GM12878 (cell line): ENCODE data around the gene SYT12. TPM values are rescaled to one million over a fixed set of nuclear protein-coding genes. Genes with fewer than 3 reads are reported as not detected.

ENCODE experiments used
- BCL3 ChIP-seq: IDR thresholded peaks from 2 replicates; pipeline ENCODE4 v1.6.1; 2011; ENCODE audit warnings: borderline replicate concordance, low read depth, mild to moderate bottlenecking, moderate library complexity, low read length; ENCODE audit not compliant: insufficient read depth, poor library complexity, severe bottlenecking
- DPF2 ChIP-seq: fragments of 450-650 bp; IDR thresholded peaks from 2 replicates; pipeline ENCODE4 v1.6.1; 2017; ENCODE audit warnings: mild to moderate bottlenecking
- FOXM1 ChIP-seq: IDR thresholded peaks from 2 replicates; pipeline ENCODE4 v1.6.1; 2012; ENCODE audit warnings: low read depth, mild to moderate bottlenecking, inconsistent platforms, low read length, moderate library complexity
- NBN ChIP-seq: fragments of 450-650 bp; IDR thresholded peaks from 2 replicates; pipeline ENCODE4 v1.6.1; 2016
- SIX5 ChIP-seq: IDR thresholded peaks from 2 replicates; pipeline ENCODE4 v1.6.1; 2011; ENCODE audit warnings: mild to moderate bottlenecking, low read depth, low read length, moderate library complexity; ENCODE audit not compliant: severe bottlenecking
- TARDBP ChIP-seq: IDR thresholded peaks from 2 replicates; pipeline ENCODE4 v1.6.1; 2016; ENCODE audit warnings: borderline replicate concordance
- TCF12 ChIP-seq: IDR thresholded peaks from 2 replicates; pipeline ENCODE4 v1.6.1; 2011; ENCODE audit warnings: low read depth, mild to moderate bottlenecking, low read length
- microRNA-seq: library from miRNA; unstranded; fragments of <30 nt; microRNA quantifications from one replicate; pipeline ENCODE4, GENCODE V29; 2018
- polyA plus RNA-seq, 11 experiments: library from polyadenylated mRNA; depleted of rRNA in 4 of 11; unstranded in 6 of 11; stranded (reverse) in 5 of 11; fragments of >200 nt; fragmentation: Nextera tagmentation in 4 of 11; fragmentation: Illumina TruSeq in 1 of 11; extraction: Ambion mirVana in 4 of 11; extraction: Trizol in 1 of 11; gene quantifications; 1 replicate in 1 of 11; 2 replicates in 10 of 11; pipeline versions ENCODE4 v1.2.1 to v1.2.3, GENCODE V29; 2011 to 2016; ENCODE audit warnings: inconsistent platforms in 2 of 11, missing spikeins in 2 of 11, low read depth in 1 of 11
- total RNA-seq, 4 experiments: library from RNA; depleted of rRNA in 3 of 4; stranded (reverse); fragments of >200 nt in 3 of 4; fragmentation: Illumina TruSeq in 1 of 4; extraction: Trizol in 1 of 4; gene quantifications; 2 replicates each; pipeline versions ENCODE4 v1.2.1 to v1.2.3, GENCODE V29; 2013 to 2021

The SYT12 gene
- total and polyA plus RNA-seq, 10 of the 15 experiments (the other 5 are each of a cell fraction or from before 2014, with no cell fraction given): 0.02 to 2.3 (median 0.84) TPM; not detected in 1

DNA sequence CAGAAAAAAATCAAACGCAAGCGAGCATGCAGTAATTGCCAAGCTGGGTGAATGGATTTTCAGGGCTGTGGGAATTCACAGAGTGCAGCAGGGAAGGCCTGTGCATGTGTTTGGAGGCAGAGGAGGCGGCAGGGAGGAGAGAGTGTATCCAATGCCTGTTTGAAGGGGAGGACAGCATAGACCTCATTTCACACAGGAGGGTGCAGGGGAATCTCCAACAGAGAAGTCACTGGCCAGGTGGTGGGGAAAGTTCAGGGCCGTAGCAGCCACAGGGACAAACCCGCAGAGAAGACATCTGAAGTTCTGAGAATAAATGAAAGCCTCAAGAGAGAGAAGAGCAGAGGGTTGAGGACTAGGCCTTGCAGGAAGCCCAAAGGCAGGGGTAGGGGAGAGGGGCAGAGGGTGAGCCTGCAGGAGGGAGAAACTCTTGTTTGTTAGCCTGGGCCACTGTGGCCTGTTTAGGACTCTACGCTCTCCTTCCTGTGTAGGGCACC lies 76.9 kb downstream of the SYT12 start (continued):
- TF ChIP-seq BCL3 (peak; percentile 16), TARDBP (no peak), DPF2 (0 out of 2 replicates have a peak, but pooled peaks have one; percentile 40), FOXM1 (peak; percentile 57; the same call in 1 of the 2 replicates), TCF12 (peak; percentile 69), SIX5 (no peak), NBN (0 out of 2 replicates have a peak, but pooled peaks have one; percentile 52)
- TF ChIP-seq, all 136 proteins: peak for 17

Small RNA genes lying within 50 kb of the gene (microRNA-seq; reads per million reads assigned to microRNA genes)
- gene MIR6860: not detected

Other genes with a start within 250 kb of the SYT12 start
- 30.6 and 32.9 TPM in 2 replicates for gene RCE1, start 179.7 kb upstream of the SYT12 start, total RNA-seq (2014; rRNA removed)
- gene RCE1, start 179.7 kb upstream of the SYT12 start, total RNA-seq (2014; rRNA removed; fragmentation: Illumina TruSeq; extraction: Trizol): 9.0 and 9.2 TPM in 2 replicates
- 18.6 and 21.8 TPM in 2 replicates for gene RCE1, start 179.7 kb upstream of the SYT12 start, total RNA-seq (2021)
- 5.1 and 10.9 TPM in 2 replicates for gene RCE1, start 179.7 kb upstream of the SYT12 start, polyA plus RNA-seq (2011; rRNA removed)
- gene RCE1, start 179.7 kb upstream of the SYT12 start, polyA plus RNA-seq (2014; fragmentation: Illumina TruSeq; extraction: Trizol): 4.0 and 8.3 TPM in 2 replicates
- gene RCE1, start 179.7 kb upstream of the SYT12 start, polyA plus RNA-seq (2014; fragmentation: Nextera tagmentation; extraction: Ambion mirVana): 1 to 10 TPM in 1 of 2 experiments, under 1 TPM in 1; 0.79 to 2.0 TPM
- 27.0 and 29.2 TPM in 2 replicates for gene RCE1, start 179.7 kb upstream of the SYT12 start, polyA plus RNA-seq (2014; rRNA removed)
- 10 to 100 TPM; 22.6 to 24.6 TPM for gene RCE1, start 179.7 kb upstream of the SYT12 start, polyA plus RNA-seq (2016; fragmentation: Nextera tagmentation; extraction: Ambion mirVana)
- gene LRFN4, start 166.1 kb upstream of the SYT12 start, total RNA-seq (2014; rRNA removed): 26.4 and 33.9 TPM in 2 replicates
- gene LRFN4, start 166.1 kb upstream of the SYT12 start, total RNA-seq (2014; rRNA removed; fragmentation: Illumina TruSeq; extraction: Trizol): 3.0 and 4.3 TPM in 2 replicates
- 39.2 and 43.8 TPM in 2 replicates for gene LRFN4, start 166.1 kb upstream of the SYT12 start, total RNA-seq (2021)
- 1.7 and 5.5 TPM in 2 replicates for gene LRFN4, start 166.1 kb upstream of the SYT12 start, polyA plus RNA-seq (2011; rRNA removed)
- 0.06 and 0.66 TPM in 2 replicates for gene LRFN4, start 166.1 kb upstream of the SYT12 start, polyA plus RNA-seq (2014; fragmentation: Illumina TruSeq; extraction: Trizol)
- gene LRFN4, start 166.1 kb upstream of the SYT12 start, polyA plus RNA-seq (2014; fragmentation: Nextera tagmentation; extraction: Ambion mirVana): under 1 TPM; 0.03 to 0.82 TPM
- gene LRFN4, start 166.1 kb upstream of the SYT12 start, polyA plus RNA-seq (2014; rRNA removed): 30.5 and 38.5 TPM in 2 replicates
- 1 to 10 TPM; 2.4 to 7.1 TPM for gene LRFN4, start 166.1 kb upstream of the SYT12 start, polyA plus RNA-seq (2016; fragmentation: Nextera tagmentation; extraction: Ambion mirVana)
- 3.8 and 4.7 TPM in 2 replicates for gene PC, start 64.8 kb upstream of the SYT12 start, total RNA-seq (2014; rRNA removed)
- 2.0 and 2.7 TPM in 2 replicates for gene PC, start 64.8 kb upstream of the SYT12 start, total RNA-seq (2014; rRNA removed; fragmentation: Illumina TruSeq; extraction: Trizol)
- gene PC, start 64.8 kb upstream of the SYT12 start, total RNA-seq (2021): 9.6 and 9.7 TPM in 2 replicates
- 0.22 TPM in 1 of 2 replicates, not detected in the other for gene PC, start 64.8 kb upstream of the SYT12 start, polyA plus RNA-seq (2011; rRNA removed)
- 0.46 and 4.2 TPM in 2 replicates for gene PC, start 64.8 kb upstream of the SYT12 start, polyA plus RNA-seq (2014; fragmentation: Illumina TruSeq; extraction: Trizol)
- gene PC, start 64.8 kb upstream of the SYT12 start, polyA plus RNA-seq (2014; fragmentation: Nextera tagmentation; extraction: Ambion mirVana): under 1 TPM; 0.26 to 0.79 TPM
- 4.7 and 5.0 TPM in 2 replicates for gene PC, start 64.8 kb upstream of the SYT12 start, polyA plus RNA-seq (2014; rRNA removed)
- gene PC, start 64.8 kb upstream of the SYT12 start, polyA plus RNA-seq (2016; fragmentation: Nextera tagmentation; extraction: Ambion mirVana): 10 to 100 TPM in 1 of 2 experiments, 1 to 10 TPM in 1; 9.5 to 10.3 TPM
- not detected in 2 replicates for gene C11orf86, start 47.8 kb upstream of the SYT12 start, total RNA-seq (2014; rRNA removed)
- not detected in 2 replicates for gene C11orf86, start 47.8 kb upstream of the SYT12 start, total RNA-seq (2014; rRNA removed; fragmentation: Illumina TruSeq; extraction: Trizol)
- not detected in 2 replicates for gene C11orf86, start 47.8 kb upstream of the SYT12 start, total RNA-seq (2021)
- gene C11orf86, start 47.8 kb upstream of the SYT12 start, polyA plus RNA-seq (2011; rRNA removed): not detected in 2 replicates
- gene C11orf86, start 47.8 kb upstream of the SYT12 start, polyA plus RNA-seq (2014; fragmentation: Illumina TruSeq; extraction: Trizol): not detected in 2 replicates
- not detected for gene C11orf86, start 47.8 kb upstream of the SYT12 start, polyA plus RNA-seq (2014; fragmentation: Nextera tagmentation; extraction: Ambion mirVana)
- not detected in 2 replicates for gene C11orf86, start 47.8 kb upstream of the SYT12 start, polyA plus RNA-seq (2014; rRNA removed)
- not detected for gene C11orf86, start 47.8 kb upstream of the SYT12 start, polyA plus RNA-seq (2016; fragmentation: Nextera tagmentation; extraction: Ambion mirVana)
- gene RHOD, start 33.7 kb downstream of the SYT12 start, total RNA-seq (2014; rRNA removed): 2.1 and 2.7 TPM in 2 replicates
- 0.72 and 0.83 TPM in 2 replicates for gene RHOD, start 33.7 kb downstream of the SYT12 start, total RNA-seq (2014; rRNA removed; fragmentation: Illumina TruSeq; extraction: Trizol)
- gene RHOD, start 33.7 kb downstream of the SYT12 start, total RNA-seq (2021): 2.2 and 2.6 TPM in 2 replicates
- 0.12 TPM in 1 of 2 replicates, not detected in the other for gene RHOD, start 33.7 kb downstream of the SYT12 start, polyA plus RNA-seq (2011; rRNA removed)
- 0.17 and 0.84 TPM in 2 replicates for gene RHOD, start 33.7 kb downstream of the SYT12 start, polyA plus RNA-seq (2014; fragmentation: Illumina TruSeq; extraction: Trizol)
- under 1 TPM in 1 of 2 experiments, not detected in 1; 0.15 TPM for gene RHOD, start 33.7 kb downstream of the SYT12 start, polyA plus RNA-seq (2014; fragmentation: Nextera tagmentation; extraction: Ambion mirVana)
- 2.6 and 3.7 TPM in 2 replicates for gene RHOD, start 33.7 kb downstream of the SYT12 start, polyA plus RNA-seq (2014; rRNA removed)
- 1 to 10 TPM; 1.9 to 2.0 TPM for gene RHOD, start 33.7 kb downstream of the SYT12 start, polyA plus RNA-seq (2016; fragmentation: Nextera tagmentation; extraction: Ambion mirVana)
- gene KDM2A, start 96.1 kb downstream of the SYT12 start, total RNA-seq (2014; rRNA removed): 32.5 and 41.1 TPM in 2 replicates
- 41.0 and 42.0 TPM in 2 replicates for gene KDM2A, start 96.1 kb downstream of the SYT12 start, total RNA-seq (2014; rRNA removed; fragmentation: Illumina TruSeq; extraction: Trizol)
- gene KDM2A, start 96.1 kb downstream of the SYT12 start, total RNA-seq (2021): 62.0 and 69.3 TPM in 2 replicates
- 34.2 and 66.1 TPM in 2 replicates for gene KDM2A, start 96.1 kb downstream of the SYT12 start, polyA plus RNA-seq (2011; rRNA removed)
- 53.7 and 65.7 TPM in 2 replicates for gene KDM2A, start 96.1 kb downstream of the SYT12 start, polyA plus RNA-seq (2014; fragmentation: Illumina TruSeq; extraction: Trizol)
- 10 to 100 TPM; 10.5 to 13.0 TPM for gene KDM2A, start 96.1 kb downstream of the SYT12 start, polyA plus RNA-seq (2014; fragmentation: Nextera tagmentation; extraction: Ambion mirVana)
- gene KDM2A, start 96.1 kb downstream of the SYT12 start, polyA plus RNA-seq (2014; rRNA removed): 43.2 and 49.2 TPM in 2 replicates
- 10 to 100 TPM; 19.0 to 21.8 TPM for gene KDM2A, start 96.1 kb downstream of the SYT12 start, polyA plus RNA-seq (2016; fragmentation: Nextera tagmentation; extraction: Ambion mirVana)
- 135 and 140 TPM in 2 replicates for gene GRK2, start 243.3 kb downstream of the SYT12 start, total RNA-seq (2014; rRNA removed)
- gene GRK2, start 243.3 kb downstream of the SYT12 start, total RNA-seq (2014; rRNA removed; fragmentation: Illumina TruSeq; extraction: Trizol): 50.3 and 54.9 TPM in 2 replicates
- gene GRK2, start 243.3 kb downstream of the SYT12 start, total RNA-seq (2021): 152 and 160 TPM in 2 replicates
- gene GRK2, start 243.3 kb downstream of the SYT12 start, polyA plus RNA-seq (2011; rRNA removed): 52.4 and 77.2 TPM in 2 replicates
- 44.5 and 90.0 TPM in 2 replicates for gene GRK2, start 243.3 kb downstream of the SYT12 start, polyA plus RNA-seq (2014; fragmentation: Illumina TruSeq; extraction: Trizol)
- gene GRK2, start 243.3 kb downstream of the SYT12 start, polyA plus RNA-seq (2014; fragmentation: Nextera tagmentation; extraction: Ambion mirVana): 1 to 10 TPM; 1.0 to 1.3 TPM
- gene GRK2, start 243.3 kb downstream of the SYT12 start, polyA plus RNA-seq (2014; rRNA removed): 142 and 155 TPM in 2 replicates
- gene GRK2, start 243.3 kb downstream of the SYT12 start, polyA plus RNA-seq (2016; fragmentation: Nextera tagmentation; extraction: Ambion mirVana): 10 to 100 TPM; 31.5 to 34.5 TPM